ENCODE measurements around the gene CT45A3. TPM values are rescaled to one million over a fixed set of nuclear protein-coding genes. Genes with fewer than 3 reads are reported as not detected.
"Not testable (repeated sequence)": the region's sequence is repeated elsewhere in the genome, so short reads cannot be mapped to it uniquely, and the experiment has no call there.

CT45A3 gene
- total RNA-seq (2016; rRNA removed; fragmentation: Illumina TruSeq; extraction: Trizol) = not detected in 2 replicates
- total RNA-seq (2016; cell fraction: cytosol; rRNA removed; fragmentation: Illumina TruSeq; extraction: Trizol; ENCODE audit: low read depth) = not detected in 2 replicates
- total RNA-seq (2016; cell fraction: insoluble cytoplasmic fraction; rRNA removed; fragmentation: Illumina TruSeq; extraction: Trizol) = not detected in 2 replicates
- not detected in 2 replicates for total RNA-seq (2016; cell fraction: membrane; rRNA removed; fragmentation: Illumina TruSeq; extraction: Trizol)
- total RNA-seq (2016; cell fraction: nucleus; rRNA removed; fragmentation: Illumina TruSeq; extraction: Trizol) = not detected in 2 replicates
- polyA plus RNA-seq (2011; rRNA removed) = not detected in 2 replicates
- not detected in 2 replicates for polyA plus RNA-seq (2011; cell fraction: cytosol; rRNA removed)
- polyA plus RNA-seq (2011; cell fraction: nucleus; rRNA removed) = not detected in 2 replicates
- not detected in 2 replicates for polyA plus RNA-seq (2012)
- not detected in 2 replicates for polyA plus RNA-seq (2016; cell fraction: cytosol; fragmentation: Illumina TruSeq; extraction: Trizol; ENCODE audit: low read depth)
- not detected in 2 replicates for polyA plus RNA-seq (2016; cell fraction: insoluble cytoplasmic fraction; fragmentation: Illumina TruSeq; extraction: Trizol; ENCODE audit: low read depth)
- polyA plus RNA-seq (2016; cell fraction: membrane; fragmentation: Illumina TruSeq; extraction: Trizol; ENCODE audit: low read depth) = not detected in 2 replicates
- polyA plus RNA-seq (2016; cell fraction: nucleus; fragmentation: Illumina TruSeq; extraction: Trizol; ENCODE audit: insufficient read depth, low read depth) = not detected in 2 replicates
- polyA minus RNA-seq (2011; rRNA and poly(A)+ RNA removed; ENCODE audit: low replicate concordance) = not detected in 2 replicates
- not detected in 2 replicates for polyA minus RNA-seq (2011; cell fraction: cytosol; rRNA and poly(A)+ RNA removed)
- not detected in 2 replicates for polyA minus RNA-seq (2011; cell fraction: nucleus; rRNA and poly(A)+ RNA removed)
- not detected for Bru-seq, nascent RNA
- not detected for BruChase-seq, experiment 1, labeled RNA remaining after a 6-hour chase
- BruChase-seq, experiment 2, labeled RNA remaining after a 2-hour chase = not detected
- long read RNA-seq, experiment 1 = 0 reads
- long read RNA-seq, experiment 2 = 0 reads

- BruUV-seq (replicated peaks); FAIRE-seq; H4K20me1 ChIP-seq (ENCODE audit: insufficient read depth, low read length); H2AFZ ChIP-seq (ENCODE audit: low read length); H3K4me1 ChIP-seq (ENCODE audit: insufficient read depth, low read length); ATAC-seq; H3K27ac ChIP-seq (ENCODE audit: extremely low read length, insufficient read depth, low read length); H3K27me3 ChIP-seq (ENCODE audit: control insufficient read depth in 1 of 2, insufficient read depth in 2 of 2, low read length in 2 of 2); H3K79me2 ChIP-seq (ENCODE audit: insufficient read depth, low read length); H3K4me2 ChIP-seq (ENCODE audit: low read depth, low read length); H3K9ac ChIP-seq (ENCODE audit: insufficient read depth, low read depth, low read length); H3K4me3 ChIP-seq (replicated peaks in 1 of 3; ENCODE audit: insufficient read depth in 1 of 3, low read depth in 2 of 3, low read length in 3 of 3); POLR2A ChIA-PET; DNase-seq (ENCODE audit: low spot score); CTCF ChIA-PET (ENCODE audit: low intra/inter-chr PET ratio, low total read pairs); H3K36me3 ChIP-seq (replicated peaks in 1 of 2; ENCODE audit: control insufficient read depth in 1 of 2, insufficient read depth in 2 of 2, low read length in 2 of 2); H3K9me3 ChIP-seq (ENCODE audit: low read length); intact Hi-C loops (cut with micrococcal nuclease; ENCODE audit: unreplicated experiment); in situ Hi-C loops (cut with HindIII; ENCODE audit: extremely low pct_ligation_motif_present, low pct_unique_long_range_greater_than_20kb): not testable (repeated sequence)
- no CpG with 5 or more reads among the region's 17 CpGs for WGBS (ENCODE audit: low lambda C conversion rate)
Observed at GRCh38 chrX:135768091-135768490, at the start of gene CT45A3. Gene CT45A3, minus strand, starts transcription at chrX:135768191. Its CDS starts 3,747 bp downstream, at chrX:135764444.

DNA sequence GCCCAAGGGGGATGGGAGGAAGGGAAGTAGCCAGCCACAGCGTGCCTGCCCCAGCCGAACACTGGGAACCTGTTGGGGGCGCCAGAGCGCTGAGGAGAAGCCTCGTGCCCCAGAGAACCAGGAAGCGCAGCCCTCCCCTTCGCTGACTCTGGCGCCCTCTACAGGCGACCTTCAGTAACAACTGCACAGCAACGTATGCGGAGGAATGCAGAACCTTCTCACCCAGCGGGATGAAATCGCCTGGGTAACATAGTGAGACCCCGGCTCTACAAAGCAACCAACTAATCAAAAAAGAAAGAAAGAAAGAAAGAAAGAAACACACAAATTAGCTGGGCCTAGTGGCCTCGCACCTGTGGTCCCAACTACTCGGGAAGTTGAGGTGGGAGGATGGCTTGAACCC is 34.7 kb upstream of the CT45A3 start, which contains the start of gene CT45A6:
TSS of gene CT45A6 (minus strand) at position 101 of the 400 bp plus-strand sequence. CDS start 3,794 bp downstream, outside the sequence.
- H2AFZ ChIP-seq (ENCODE audit: low read length); H3K9me3 ChIP-seq (ENCODE audit: low read length); H3K79me2 ChIP-seq (ENCODE audit: insufficient read depth, low read length); CTCF ChIA-PET (ENCODE audit: low intra/inter-chr PET ratio, low total read pairs); BruUV-seq (replicated peaks); ATAC-seq; H3K27me3 ChIP-seq (ENCODE audit: control insufficient read depth in 1 of 2, insufficient read depth in 2 of 2, low read length in 2 of 2); H4K20me1 ChIP-seq (ENCODE audit: insufficient read depth, low read length); FAIRE-seq; H3K4me3 ChIP-seq (replicated peaks in 1 of 3; ENCODE audit: insufficient read depth in 1 of 3, low read depth in 2 of 3, low read length in 3 of 3); H3K4me1 ChIP-seq (ENCODE audit: insufficient read depth, low read length); POLR2A ChIA-PET; H3K4me2 ChIP-seq (ENCODE audit: low read depth, low read length); H3K36me3 ChIP-seq (replicated peaks in 1 of 2; ENCODE audit: control insufficient read depth in 1 of 2, insufficient read depth in 2 of 2, low read length in 2 of 2); DNase-seq (ENCODE audit: low spot score); intact Hi-C loops (cut with micrococcal nuclease; ENCODE audit: unreplicated experiment); in situ Hi-C loops (cut with HindIII; ENCODE audit: extremely low pct_ligation_motif_present, low pct_unique_long_range_greater_than_20kb); H3K27ac ChIP-seq (ENCODE audit: extremely low read length, insufficient read depth, low read length); H3K9ac ChIP-seq (ENCODE audit: insufficient read depth, low read depth, low read length): not testable (repeated sequence)
- no CpG with 5 or more reads among the region's 16 CpGs for WGBS (ENCODE audit: low lambda C conversion rate)

DNA sequence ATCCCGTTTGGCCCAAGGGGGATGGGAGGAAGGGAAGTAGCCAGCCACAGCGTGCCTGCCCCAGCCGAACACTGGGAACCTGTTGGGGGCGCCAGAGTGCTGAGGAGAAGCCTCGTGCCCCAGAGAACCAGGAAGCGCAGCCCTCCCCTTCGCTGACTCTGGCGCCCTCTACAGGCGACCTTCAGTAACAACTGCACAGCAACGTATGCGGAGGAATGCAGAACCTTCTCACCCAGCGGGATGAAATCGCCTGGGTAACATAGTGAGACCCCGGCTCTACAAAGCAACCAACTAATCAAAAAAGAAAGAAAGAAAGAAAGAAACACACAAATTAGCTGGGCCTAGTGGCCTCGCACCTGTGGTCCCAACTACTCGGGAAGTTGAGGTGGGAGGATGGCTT is 17.4 kb upstream of the CT45A3 start, which contains the start of gene CT45A5:
TSS of gene CT45A5 (minus strand) at position 101 of the 400 bp plus-strand sequence. CDS start 3,774 bp downstream, outside the sequence.
- H3K4me1 ChIP-seq (ENCODE audit: insufficient read depth, low read length); H3K27me3 ChIP-seq (ENCODE audit: control insufficient read depth in 1 of 2, insufficient read depth in 2 of 2, low read length in 2 of 2); H3K79me2 ChIP-seq (ENCODE audit: insufficient read depth, low read length); H3K4me2 ChIP-seq (ENCODE audit: low read depth, low read length); intact Hi-C loops (cut with micrococcal nuclease; ENCODE audit: unreplicated experiment); POLR2A ChIA-PET; ATAC-seq; H2AFZ ChIP-seq (ENCODE audit: low read length); H3K36me3 ChIP-seq (replicated peaks in 1 of 2; ENCODE audit: control insufficient read depth in 1 of 2, insufficient read depth in 2 of 2, low read length in 2 of 2); H3K9me3 ChIP-seq (ENCODE audit: low read length); FAIRE-seq; H4K20me1 ChIP-seq (ENCODE audit: insufficient read depth, low read length); H3K27ac ChIP-seq (ENCODE audit: extremely low read length, insufficient read depth, low read length); H3K9ac ChIP-seq (ENCODE audit: insufficient read depth, low read depth, low read length); BruUV-seq (replicated peaks); in situ Hi-C loops (cut with HindIII; ENCODE audit: extremely low pct_ligation_motif_present, low pct_unique_long_range_greater_than_20kb); CTCF ChIA-PET (ENCODE audit: low intra/inter-chr PET ratio, low total read pairs); DNase-seq (ENCODE audit: low spot score); H3K4me3 ChIP-seq (replicated peaks in 1 of 3; ENCODE audit: insufficient read depth in 1 of 3, low read depth in 2 of 3, low read length in 3 of 3): not testable (repeated sequence)
- no CpG with 5 or more reads among the region's 16 CpGs for WGBS (ENCODE audit: low lambda C conversion rate)

DNA sequence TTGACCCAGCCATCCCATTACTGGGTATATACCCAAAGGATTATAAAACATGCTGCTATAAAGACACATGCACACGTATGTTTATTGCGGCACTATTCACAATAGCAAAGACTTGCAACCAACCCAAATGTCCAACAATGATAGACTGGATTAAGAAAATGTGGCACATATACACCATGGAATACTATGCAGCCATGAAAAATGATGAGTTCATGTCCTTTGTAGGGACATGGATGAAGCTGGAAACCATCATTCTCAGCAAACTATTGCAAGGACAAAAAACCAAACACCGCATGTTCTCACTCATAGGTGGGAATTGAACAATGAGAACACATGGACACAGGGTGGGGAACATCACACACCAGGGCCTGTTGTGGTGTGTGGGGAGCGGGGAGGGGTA is 23.3 kb downstream of the CT45A3 start:
- DNase-seq (ENCODE audit: low spot score) = not testable (repeated sequence)
- WGBS (ENCODE audit: low lambda C conversion rate) = 55% methylated on average over 2 of the region's 4 CpGs

More for the DNA sequence above, 23.3 kb downstream of the CT45A3 start:
- POLR2A ChIA-PET; in situ Hi-C loops (cut with HindIII; ENCODE audit: extremely low pct_ligation_motif_present, low pct_unique_long_range_greater_than_20kb); H3K9ac ChIP-seq (ENCODE audit: insufficient read depth, low read depth, low read length); H3K4me1 ChIP-seq (ENCODE audit: insufficient read depth, low read length); H3K36me3 ChIP-seq (replicated peaks in 1 of 2; ENCODE audit: control insufficient read depth in 1 of 2, insufficient read depth in 2 of 2, low read length in 2 of 2); H3K79me2 ChIP-seq (ENCODE audit: insufficient read depth, low read length); H4K20me1 ChIP-seq (ENCODE audit: insufficient read depth, low read length); ATAC-seq; H3K9me3 ChIP-seq (ENCODE audit: low read length); H3K27ac ChIP-seq (ENCODE audit: extremely low read length, insufficient read depth, low read length); H2AFZ ChIP-seq (ENCODE audit: low read length); CTCF ChIA-PET (ENCODE audit: low intra/inter-chr PET ratio, low total read pairs); H3K4me2 ChIP-seq (ENCODE audit: low read depth, low read length); H3K4me3 ChIP-seq (replicated peaks in 1 of 3; ENCODE audit: insufficient read depth in 1 of 3, low read depth in 2 of 3, low read length in 3 of 3); FAIRE-seq; BruUV-seq (replicated peaks); H3K27me3 ChIP-seq (ENCODE audit: control insufficient read depth in 1 of 2, insufficient read depth in 2 of 2, low read length in 2 of 2); intact Hi-C loops (cut with micrococcal nuclease; ENCODE audit: unreplicated experiment): not testable (repeated sequence)

Measured in HepG2 (cell line).